Measurements from ENCODE around the gene ANGPTL4.

DNA sequence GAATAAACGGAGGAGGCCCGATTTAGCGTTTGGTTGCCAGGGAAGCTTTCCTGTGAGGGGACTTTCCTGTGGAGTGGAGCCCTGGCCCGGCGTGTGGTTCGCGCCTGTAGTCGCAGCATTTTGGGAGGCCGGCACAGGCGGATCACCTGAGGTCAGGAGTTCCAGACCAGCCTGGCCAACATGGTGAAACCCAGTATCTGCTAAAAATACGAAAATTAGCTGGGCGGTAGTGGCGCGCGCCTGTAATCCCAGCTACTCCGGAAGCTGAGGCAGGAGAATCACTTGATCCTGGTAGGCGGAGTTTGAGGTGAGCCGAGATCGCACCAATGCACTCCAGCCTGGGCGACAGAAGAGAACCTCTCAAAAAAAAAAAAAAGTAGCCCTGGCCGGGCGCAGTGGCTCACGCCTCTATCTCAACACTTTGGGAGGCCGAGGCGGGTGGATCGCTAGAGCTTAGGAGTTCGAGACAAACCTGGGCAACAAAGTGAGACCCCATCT, 27.8 kb upstream of the ANGPTL4 start:
- TF ChIP-seq, protein P1, sequence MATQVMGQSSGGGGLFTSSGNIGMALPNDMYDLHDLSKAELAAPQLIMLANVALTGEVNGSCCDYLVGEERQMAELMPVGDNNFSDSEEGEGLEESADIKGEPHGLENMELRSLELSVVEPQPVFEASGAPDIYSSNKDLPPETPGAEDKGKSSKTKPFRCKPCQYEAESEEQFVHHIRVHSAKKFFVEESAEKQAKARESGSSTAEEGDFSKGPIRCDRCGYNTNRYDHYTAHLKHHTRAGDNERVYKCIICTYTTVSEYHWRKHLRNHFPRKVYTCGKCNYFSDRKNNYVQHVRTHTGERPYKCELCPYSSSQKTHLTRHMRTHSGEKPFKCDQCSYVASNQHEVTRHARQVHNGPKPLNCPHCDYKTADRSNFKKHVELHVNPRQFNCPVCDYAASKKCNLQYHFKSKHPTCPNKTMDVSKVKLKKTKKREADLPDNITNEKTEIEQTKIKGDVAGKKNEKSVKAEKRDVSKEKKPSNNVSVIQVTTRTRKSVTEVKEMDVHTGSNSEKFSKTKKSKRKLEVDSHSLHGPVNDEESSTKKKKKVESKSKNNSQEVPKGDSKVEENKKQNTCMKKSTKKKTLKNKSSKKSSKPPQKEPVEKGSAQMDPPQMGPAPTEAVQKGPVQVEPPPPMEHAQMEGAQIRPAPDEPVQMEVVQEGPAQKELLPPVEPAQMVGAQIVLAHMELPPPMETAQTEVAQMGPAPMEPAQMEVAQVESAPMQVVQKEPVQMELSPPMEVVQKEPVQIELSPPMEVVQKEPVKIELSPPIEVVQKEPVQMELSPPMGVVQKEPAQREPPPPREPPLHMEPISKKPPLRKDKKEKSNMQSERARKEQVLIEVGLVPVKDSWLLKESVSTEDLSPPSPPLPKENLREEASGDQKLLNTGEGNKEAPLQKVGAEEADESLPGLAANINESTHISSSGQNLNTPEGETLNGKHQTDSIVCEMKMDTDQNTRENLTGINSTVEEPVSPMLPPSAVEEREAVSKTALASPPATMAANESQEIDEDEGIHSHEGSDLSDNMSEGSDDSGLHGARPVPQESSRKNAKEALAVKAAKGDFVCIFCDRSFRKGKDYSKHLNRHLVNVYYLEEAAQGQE (IDR thresholded peaks at IDR 0.05; ENCODE audit: insufficient replicate concordance, low read depth) = no peak
- TF ChIP-seq POLR2AphosphoS5 (IDR thresholded peaks at IDR 0.05; ENCODE audit: low read depth) = no peak
